Hepatocyte (in vitro differentiated cells): ENCODE data around the gene HHEX.

Source experiments
- CTCF ChIP-seq: fragments of 200-600 bp; sonication (generic); IDR thresholded peaks from 2 replicates; pipeline ENCODE4 v1.5.1; 2016; ENCODE audit warnings: antibody characterized with exemption, mild to moderate bottlenecking; ENCODE audit not compliant: poor library complexity
- EZH2 ChIP-seq: fragments of 200-600 bp; sonication (generic); IDR thresholded peaks from 2 replicates; pipeline ENCODE4 v1.6.1; 2016; ENCODE audit warnings: antibody characterized with exemption, mild to moderate bottlenecking, borderline replicate concordance
- EZH2phosphoT487 ChIP-seq: fragments of 200-600 bp; sonication (generic); IDR thresholded peaks from one replicate; pipeline ENCODE4 v1.6.1; 2018; ENCODE audit warnings: antibody characterized with exemption, mild to moderate bottlenecking, low read depth, moderate library complexity; ENCODE audit not compliant: unreplicated experiment, severe bottlenecking

- no peak for TF ChIP-seq CTCF
- TF ChIP-seq EZH2phosphoT487, result no peak
- TF ChIP-seq EZH2, result no peak
Observed at GRCh38 chr10:92722349-92722748, 32.6 kb downstream of the HHEX start.
